ENCODE measurements around the gene JAGN1. TPM values are rescaled to one million over a fixed set of nuclear protein-coding genes. Genes with fewer than 3 reads are reported as not detected.

JAGN1 gene
- total and polyA plus RNA-seq, 9 of the 15 experiments (the other 6 are each of a cell fraction or from before 2014, with no cell fraction given) = 31.6 to 77.8 (median 40.3) TPM

DNA sequence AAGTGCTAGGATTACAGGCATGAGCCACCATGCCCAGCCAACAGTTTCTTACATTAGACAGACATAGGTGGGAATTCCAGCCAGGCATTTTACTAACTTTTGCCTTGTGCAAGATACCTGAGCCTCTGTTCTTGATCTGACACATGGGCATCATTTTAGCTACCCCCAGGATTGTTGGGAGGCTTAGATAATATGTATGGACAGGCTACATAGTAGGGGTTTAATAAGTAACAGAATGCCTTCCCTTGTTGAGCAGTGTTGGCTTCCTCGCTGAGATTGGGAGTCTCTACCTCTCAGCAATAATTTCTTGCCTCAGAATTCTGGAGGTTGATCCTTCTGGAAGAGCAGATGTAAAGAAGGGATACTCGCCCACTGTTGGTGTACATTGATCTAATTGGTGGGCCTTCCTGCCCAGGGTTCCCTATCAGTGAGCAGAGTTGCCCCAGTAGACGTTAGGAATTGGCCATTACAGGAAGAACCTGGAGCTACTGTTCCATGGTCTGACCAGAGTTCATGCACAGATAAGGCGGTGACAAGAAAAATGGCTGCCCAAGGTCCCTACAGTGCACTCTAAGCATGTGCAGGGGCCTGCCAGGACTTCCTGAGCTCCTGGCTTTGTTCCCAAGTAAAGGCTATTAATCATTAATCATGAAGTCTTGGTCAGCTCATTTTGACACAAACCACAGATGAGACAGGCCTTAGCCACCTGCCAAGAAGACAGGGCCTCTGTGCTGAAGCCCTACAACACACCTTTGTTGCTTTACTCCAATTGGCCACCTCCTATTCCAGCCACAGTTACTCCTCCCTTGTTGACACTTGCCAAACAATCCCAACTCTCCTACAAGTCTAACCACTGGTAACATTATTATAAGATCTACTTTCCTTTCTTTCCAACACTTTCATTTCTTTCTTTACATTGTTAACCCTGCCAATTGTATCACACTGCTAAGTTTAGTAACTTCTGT, 7.3 kb downstream of the JAGN1 start (continued):
- TF ChIP-seq, protein P1, sequence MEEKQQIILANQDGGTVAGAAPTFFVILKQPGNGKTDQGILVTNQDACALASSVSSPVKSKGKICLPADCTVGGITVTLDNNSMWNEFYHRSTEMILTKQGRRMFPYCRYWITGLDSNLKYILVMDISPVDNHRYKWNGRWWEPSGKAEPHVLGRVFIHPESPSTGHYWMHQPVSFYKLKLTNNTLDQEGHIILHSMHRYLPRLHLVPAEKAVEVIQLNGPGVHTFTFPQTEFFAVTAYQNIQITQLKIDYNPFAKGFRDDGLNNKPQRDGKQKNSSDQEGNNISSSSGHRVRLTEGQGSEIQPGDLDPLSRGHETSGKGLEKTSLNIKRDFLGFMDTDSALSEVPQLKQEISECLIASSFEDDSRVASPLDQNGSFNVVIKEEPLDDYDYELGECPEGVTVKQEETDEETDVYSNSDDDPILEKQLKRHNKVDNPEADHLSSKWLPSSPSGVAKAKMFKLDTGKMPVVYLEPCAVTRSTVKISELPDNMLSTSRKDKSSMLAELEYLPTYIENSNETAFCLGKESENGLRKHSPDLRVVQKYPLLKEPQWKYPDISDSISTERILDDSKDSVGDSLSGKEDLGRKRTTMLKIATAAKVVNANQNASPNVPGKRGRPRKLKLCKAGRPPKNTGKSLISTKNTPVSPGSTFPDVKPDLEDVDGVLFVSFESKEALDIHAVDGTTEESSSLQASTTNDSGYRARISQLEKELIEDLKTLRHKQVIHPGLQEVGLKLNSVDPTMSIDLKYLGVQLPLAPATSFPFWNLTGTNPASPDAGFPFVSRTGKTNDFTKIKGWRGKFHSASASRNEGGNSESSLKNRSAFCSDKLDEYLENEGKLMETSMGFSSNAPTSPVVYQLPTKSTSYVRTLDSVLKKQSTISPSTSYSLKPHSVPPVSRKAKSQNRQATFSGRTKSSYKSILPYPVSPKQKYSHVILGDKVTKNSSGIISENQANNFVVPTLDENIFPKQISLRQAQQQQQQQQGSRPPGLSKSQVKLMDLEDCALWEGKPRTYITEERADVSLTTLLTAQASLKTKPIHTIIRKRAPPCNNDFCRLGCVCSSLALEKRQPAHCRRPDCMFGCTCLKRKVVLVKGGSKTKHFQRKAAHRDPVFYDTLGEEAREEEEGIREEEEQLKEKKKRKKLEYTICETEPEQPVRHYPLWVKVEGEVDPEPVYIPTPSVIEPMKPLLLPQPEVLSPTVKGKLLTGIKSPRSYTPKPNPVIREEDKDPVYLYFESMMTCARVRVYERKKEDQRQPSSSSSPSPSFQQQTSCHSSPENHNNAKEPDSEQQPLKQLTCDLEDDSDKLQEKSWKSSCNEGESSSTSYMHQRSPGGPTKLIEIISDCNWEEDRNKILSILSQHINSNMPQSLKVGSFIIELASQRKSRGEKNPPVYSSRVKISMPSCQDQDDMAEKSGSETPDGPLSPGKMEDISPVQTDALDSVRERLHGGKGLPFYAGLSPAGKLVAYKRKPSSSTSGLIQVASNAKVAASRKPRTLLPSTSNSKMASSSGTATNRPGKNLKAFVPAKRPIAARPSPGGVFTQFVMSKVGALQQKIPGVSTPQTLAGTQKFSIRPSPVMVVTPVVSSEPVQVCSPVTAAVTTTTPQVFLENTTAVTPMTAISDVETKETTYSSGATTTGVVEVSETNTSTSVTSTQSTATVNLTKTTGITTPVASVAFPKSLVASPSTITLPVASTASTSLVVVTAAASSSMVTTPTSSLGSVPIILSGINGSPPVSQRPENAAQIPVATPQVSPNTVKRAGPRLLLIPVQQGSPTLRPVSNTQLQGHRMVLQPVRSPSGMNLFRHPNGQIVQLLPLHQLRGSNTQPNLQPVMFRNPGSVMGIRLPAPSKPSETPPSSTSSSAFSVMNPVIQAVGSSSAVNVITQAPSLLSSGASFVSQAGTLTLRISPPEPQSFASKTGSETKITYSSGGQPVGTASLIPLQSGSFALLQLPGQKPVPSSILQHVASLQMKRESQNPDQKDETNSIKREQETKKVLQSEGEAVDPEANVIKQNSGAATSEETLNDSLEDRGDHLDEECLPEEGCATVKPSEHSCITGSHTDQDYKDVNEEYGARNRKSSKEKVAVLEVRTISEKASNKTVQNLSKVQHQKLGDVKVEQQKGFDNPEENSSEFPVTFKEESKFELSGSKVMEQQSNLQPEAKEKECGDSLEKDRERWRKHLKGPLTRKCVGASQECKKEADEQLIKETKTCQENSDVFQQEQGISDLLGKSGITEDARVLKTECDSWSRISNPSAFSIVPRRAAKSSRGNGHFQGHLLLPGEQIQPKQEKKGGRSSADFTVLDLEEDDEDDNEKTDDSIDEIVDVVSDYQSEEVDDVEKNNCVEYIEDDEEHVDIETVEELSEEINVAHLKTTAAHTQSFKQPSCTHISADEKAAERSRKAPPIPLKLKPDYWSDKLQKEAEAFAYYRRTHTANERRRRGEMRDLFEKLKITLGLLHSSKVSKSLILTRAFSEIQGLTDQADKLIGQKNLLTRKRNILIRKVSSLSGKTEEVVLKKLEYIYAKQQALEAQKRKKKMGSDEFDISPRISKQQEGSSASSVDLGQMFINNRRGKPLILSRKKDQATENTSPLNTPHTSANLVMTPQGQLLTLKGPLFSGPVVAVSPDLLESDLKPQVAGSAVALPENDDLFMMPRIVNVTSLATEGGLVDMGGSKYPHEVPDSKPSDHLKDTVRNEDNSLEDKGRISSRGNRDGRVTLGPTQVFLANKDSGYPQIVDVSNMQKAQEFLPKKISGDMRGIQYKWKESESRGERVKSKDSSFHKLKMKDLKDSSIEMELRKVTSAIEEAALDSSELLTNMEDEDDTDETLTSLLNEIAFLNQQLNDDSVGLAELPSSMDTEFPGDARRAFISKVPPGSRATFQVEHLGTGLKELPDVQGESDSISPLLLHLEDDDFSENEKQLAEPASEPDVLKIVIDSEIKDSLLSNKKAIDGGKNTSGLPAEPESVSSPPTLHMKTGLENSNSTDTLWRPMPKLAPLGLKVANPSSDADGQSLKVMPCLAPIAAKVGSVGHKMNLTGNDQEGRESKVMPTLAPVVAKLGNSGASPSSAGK (IDR thresholded peaks at IDR 0.05) = peak; percentile 76
- no peak for TF ChIP-seq ZNF717 (CRISPR knock-in tag; IDR thresholded peaks at IDR 0.05)
- no peak for TF ChIP-seq RBFOX2 (IDR thresholded peaks at IDR 0.05; ENCODE audit: low read depth, low read length)
- TF ChIP-seq MYBL2 (IDR thresholded peaks at IDR 0.05; ENCODE audit: low read depth) = no peak
- no peak for TF ChIP-seq MYBL2 (CRISPR knock-in tag; IDR thresholded peaks at IDR 0.05; ENCODE audit: borderline replicate concordance)
- TF ChIP-seq FOXP1 (CRISPR knock-in tag; IDR thresholded peaks at IDR 0.05) = 0 out of 2 replicates have a peak, but pooled peaks have one; percentile 39
- TF ChIP-seq, protein P2, sequence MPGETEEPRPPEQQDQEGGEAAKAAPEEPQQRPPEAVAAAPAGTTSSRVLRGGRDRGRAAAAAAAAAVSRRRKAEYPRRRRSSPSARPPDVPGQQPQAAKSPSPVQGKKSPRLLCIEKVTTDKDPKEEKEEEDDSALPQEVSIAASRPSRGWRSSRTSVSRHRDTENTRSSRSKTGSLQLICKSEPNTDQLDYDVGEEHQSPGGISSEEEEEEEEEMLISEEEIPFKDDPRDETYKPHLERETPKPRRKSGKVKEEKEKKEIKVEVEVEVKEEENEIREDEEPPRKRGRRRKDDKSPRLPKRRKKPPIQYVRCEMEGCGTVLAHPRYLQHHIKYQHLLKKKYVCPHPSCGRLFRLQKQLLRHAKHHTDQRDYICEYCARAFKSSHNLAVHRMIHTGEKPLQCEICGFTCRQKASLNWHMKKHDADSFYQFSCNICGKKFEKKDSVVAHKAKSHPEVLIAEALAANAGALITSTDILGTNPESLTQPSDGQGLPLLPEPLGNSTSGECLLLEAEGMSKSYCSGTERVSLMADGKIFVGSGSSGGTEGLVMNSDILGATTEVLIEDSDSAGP (CRISPR knock-in tag; IDR thresholded peaks at IDR 0.05) = no peak
- TF ChIP-seq NRF1 (conservative IDR thresholded peaks at IDR 0.05 in 1 of 2, IDR thresholded peaks at IDR 0.05 in 1 of 2) = peak; percentile 90 to 91
- 0 out of 2 replicates have a peak, but pooled peaks have one; percentile 18 for TF ChIP-seq JUN (IDR thresholded peaks at IDR 0.05; ENCODE audit: borderline replicate concordance, low read depth, low read length)
- no peak for TF ChIP-seq JUN (CRISPR knock-in tag; IDR thresholded peaks at IDR 0.05; ENCODE audit: borderline replicate concordance)
- peak; percentile 27; the same call in 1 of the 2 replicates for TF ChIP-seq TSC22D4 (tag; IDR thresholded peaks at IDR 0.05)
- no peak for TF ChIP-seq PHF21A (IDR thresholded peaks at IDR 0.05; ENCODE audit: borderline replicate concordance, low read depth)
- no peak for TF ChIP-seq ZNF121 (CRISPR knock-in tag; conservative IDR thresholded peaks at IDR 0.05)
- no peak for TF ChIP-seq POU5F1 (IDR thresholded peaks at IDR 0.05; ENCODE audit: borderline replicate concordance, low read depth, low read length, partially characterized antibody)

All from K562 (cell line).